Lung (tissue), 12 donors: ENCODE measurements around the gene CTXND1. TPM values are rescaled to one million over a fixed set of nuclear protein-coding genes. Genes with fewer than 3 reads are reported as not detected.

Source experiments
- ATAC-seq: fragments of 200-7000 bp; cut with Tn5 transposase; one replicate; pipeline ENCODE4 v1.9.1; 2020; ENCODE audit warnings: moderate number of reproducible peaks; ENCODE audit not compliant: insufficient read depth, low FRiP score
- DNase-seq, 3 donors: peaks; one replicate each; pipeline ENCODE4 v3.0.0-alpha.2; 2013 to 2017
- H3K27ac ChIP-seq, 2 donors: one replicate each; pipeline ENCODE4 v1.5.1; 2013; ENCODE audit warnings: mild to moderate bottlenecking in 2 of 2, moderate library complexity in 2 of 2, control low read depth in 1 of 2, inconsistent platforms in 1 of 2, low read depth in 1 of 2, low read length in 1 of 2
- H3K27me3 ChIP-seq, 3 donors: one replicate each; pipeline ENCODE4 v1.5.1; 2013; ENCODE audit warnings: low read length in 2 of 3; ENCODE audit not compliant: control insufficient read depth in 3 of 3, insufficient read depth in 3 of 3
- H3K36me3 ChIP-seq, 4 donors: one replicate each; pipeline ENCODE4 v1.5.1; 2013; ENCODE audit warnings: low read length in 4 of 4, mild to moderate bottlenecking in 1 of 4, moderate library complexity in 1 of 4; ENCODE audit not compliant: control insufficient read depth in 4 of 4, insufficient read depth in 4 of 4
- H3K4me1 ChIP-seq, 5 donors: one replicate each; pipeline ENCODE4 v1.5.1; 2013; ENCODE audit warnings: low read length in 5 of 5, mild to moderate bottlenecking in 2 of 5, moderate library complexity in 1 of 5; ENCODE audit not compliant: control insufficient read depth in 5 of 5, insufficient read depth in 5 of 5
- H3K4me3 ChIP-seq: one replicate; pipeline ENCODE4 v1.5.1; 2013; ENCODE audit warnings: mild to moderate bottlenecking, control low read depth, moderate library complexity
- H3K9ac ChIP-seq, 2 donors: one replicate each; pipeline ENCODE4 v1.5.1; 2013; ENCODE audit warnings: low read length in 2 of 2, control low read depth in 1 of 2; ENCODE audit not compliant: insufficient read depth in 1 of 2
- H3K9me3 ChIP-seq, 4 donors: one replicate each; pipeline ENCODE4 v1.5.1; 2013; ENCODE audit warnings: low read length in 3 of 4, mild to moderate bottlenecking in 1 of 4, moderate library complexity in 1 of 4; ENCODE audit not compliant: control insufficient read depth in 4 of 4, insufficient read depth in 3 of 4
- CTCF ChIP-seq: IDR thresholded peaks from 2 replicates; pipeline ENCODE4 v1.5.1; 2012; ENCODE audit warnings: mild to moderate bottlenecking; ENCODE audit errors: control extremely low read depth, extremely low read depth
- WGBS, 2 donors: extraction: QIAGEN DNeasy Blood & Tissue Kit; methylation state at CpG; one replicate each; pipeline ENCODE4 v1.1.7; 2013; 5-methylcytosine and 5-hydroxymethylcytosine counted together
- polyA plus RNA-seq, 2 donors: library from polyadenylated mRNA; stranded (reverse); fragments of 200-250 nt; gene quantifications; one replicate each; pipeline ENCODE4 v1.2.1, GENCODE V29; 2013
- total RNA-seq, 2 donors: library from RNA; depleted of rRNA in 1 of 2; stranded (reverse); fragments of >200 nt in 1 of 2; gene quantifications; one replicate each; pipeline ENCODE4 v1.2.1, GENCODE V29; 2014 to 2021
- donor health status: control.
- donor health status: control.
- donor health status: Bipolar disorder and iron deficiency.
- donor health status: healthy.
- donor health status: DM: yes; HTN: yes; CAD: no.

CTXND1 gene
- total and polyA plus RNA-seq, 4 donors, result 0.10 to 2.4 (median 1.5) TPM

- H3K27ac ChIP-seq, result no peak overlapping the region
- ATAC-seq (peak; percentile 69), DNase-seq (peak; percentile 60 to 72 (median 70))
- H3K36me3 ChIP-seq, result peaks cover 0 to 23% (median 18%) of the 10 kb centered on the region in 4 donors
- H3K4me3 ChIP-seq, result no peak overlapping the region
- 64 to 66% methylated on average over 10 of the region's 10 CpGs for WGBS, 2 donors
- H3K27me3 ChIP-seq, result no peaks in the 10 kb centered on the region
- peaks cover 0 to 4% (median 0%) of the 10 kb centered on the region in 5 donors for H3K4me1 ChIP-seq
- TF ChIP-seq CTCF, result peak; percentile 75
- no peak overlapping the region for H3K9ac ChIP-seq
- no peaks in the 10 kb centered on the region for H3K9me3 ChIP-seq
Observed at GRCh38 chr15:80173022-80173759, 78.8 kb downstream of the CTXND1 start.

GRCh38 chr15:80172401-80172800 is 79.6 kb downstream of the CTXND1 start:
- no peak overlapping the region for H3K27ac ChIP-seq
- no peak for TF ChIP-seq CTCF
- no peak overlapping the region for H3K9ac ChIP-seq
- DNase-seq (no peak), ATAC-seq (no peak)
- no peak overlapping the region for H3K4me3 ChIP-seq
- 77 to 82% methylated on average over 8 of the region's 8 CpGs for WGBS, 2 donors
- peaks cover 0 to 4% (median 0%) of the 10 kb centered on the region in 5 donors for H3K4me1 ChIP-seq
- H3K36me3 ChIP-seq, result peaks cover 0 to 26% (median 19%) of the 10 kb centered on the region in 4 donors
- H3K9me3 ChIP-seq, result no peaks in the 10 kb centered on the region
- no peaks in the 10 kb centered on the region for H3K27me3 ChIP-seq

GRCh38 chr15:80171787-80172186 is 80.2 kb downstream of the CTXND1 start:
- H3K4me1 ChIP-seq, result peaks cover 0 to 4% (median 0%) of the 10 kb centered on the region in 5 donors
- H3K9me3 ChIP-seq, result no peaks in the 10 kb centered on the region
- peaks cover 0 to 27% (median 16%) of the 10 kb centered on the region in 4 donors for H3K36me3 ChIP-seq
- no peak overlapping the region for H3K4me3 ChIP-seq
- H3K27me3 ChIP-seq, result no peaks in the 10 kb centered on the region
- H3K27ac ChIP-seq, result peak overlapping the region in 1 of 2 donors; percentile 23
- H3K9ac ChIP-seq, result no peak overlapping the region
- 77 to 82% methylated on average over 4 of the region's 4 CpGs for WGBS, 2 donors
- ATAC-seq (no peak), DNase-seq (peak in 2 of 3 donors; percentile 9 to 26)
- no peak for TF ChIP-seq CTCF
